Common myeloid progenitor, CD34-positive (primary cell): ENCODE results near the gene TMEM248.
"Not testable (repeated sequence)": the region's sequence is repeated elsewhere in the genome, so short reads cannot be mapped to it uniquely, and the experiment has no call there.

Experiments
- CTCF ChIA-PET: fragments of 350-600 bp; sonication (Branson Sonifier 250); formaldehyde crosslinking; loops from one replicate; lab custom pipeline; 2021; ENCODE audit warnings: antibody characterized with exemption; lab: Charles Lee
- POLR2A ChIA-PET: fragments of 350-600 bp; sonication (Branson Sonifier 250); formaldehyde crosslinking; loops from one replicate; lab custom pipeline; 2021; ENCODE audit warnings: antibody characterized with exemption; lab: Charles Lee
- DNase-seq, 3 donors: peaks; one replicate each; pipeline versions ENCODE4 v3.0.0 to v3.0.0-alpha.2; 2013
- H3K27ac ChIP-seq, 2 experiments: 1 replicate in 1 of 2; 2 replicates in 1 of 2; pipeline ENCODE4 v1.7.0; 2013; ENCODE audit warnings: inconsistent platforms in 2 of 2, low read length in 2 of 2, mild to moderate bottlenecking in 2 of 2, low read depth in 1 of 2, moderate library complexity in 1 of 2; ENCODE audit not compliant: severe bottlenecking in 2 of 2, insufficient read depth in 1 of 2, poor library complexity in 1 of 2
- H3K27me3 ChIP-seq, 5 experiments: replicated peaks in 2 of 5; 1 replicate in 3 of 5; 2 replicates in 2 of 5; pipeline versions ENCODE4 v1.6.1 to v1.7.0; 2013; ENCODE audit warnings: low read length in 4 of 5, mild to moderate bottlenecking in 2 of 5, moderate library complexity in 2 of 5, inconsistent platforms in 1 of 5; ENCODE audit not compliant: insufficient read depth in 5 of 5, control insufficient read depth in 4 of 5
- H3K36me3 ChIP-seq, 4 experiments: 1 replicate in 2 of 4; 2 replicates in 2 of 4; pipeline versions ENCODE4 v1.6.1 to v1.7.0; 2013; ENCODE audit warnings: low read length in 3 of 4, control low read depth in 1 of 4, mild to moderate bottlenecking in 1 of 4; ENCODE audit not compliant: control insufficient read depth in 4 of 4, insufficient read depth in 4 of 4
- H3K4me1 ChIP-seq, 4 experiments: 1 replicate in 3 of 4; 2 replicates in 1 of 4; pipeline versions ENCODE4 v1.6.1 to v1.7.1; 2013; ENCODE audit warnings: low read length in 3 of 4, mild to moderate bottlenecking in 3 of 4, control low read depth in 1 of 4, inconsistent platforms in 1 of 4, moderate library complexity in 1 of 4; ENCODE audit not compliant: control insufficient read depth in 4 of 4, insufficient read depth in 4 of 4; ENCODE audit errors: control extremely low read depth in 1 of 4
- H3K4me3 ChIP-seq, 7 experiments: 1 replicate in 4 of 7; 2 replicates in 3 of 7; pipeline versions ENCODE4 v1.5.1 to v1.7.0; 2013; ENCODE audit warnings: mild to moderate bottlenecking in 7 of 7, low read length in 6 of 7, moderate library complexity in 6 of 7, inconsistent platforms in 2 of 7, low read depth in 2 of 7, control low read depth in 1 of 7; ENCODE audit not compliant: insufficient read depth in 4 of 7, control insufficient read depth in 1 of 7; ENCODE audit errors: extremely low read depth in 1 of 7
- H3K9me3 ChIP-seq, 5 experiments: 1 replicate in 4 of 5; 2 replicates in 1 of 5; pipeline versions ENCODE4 v1.6.1 to v1.7.1; 2013; ENCODE audit warnings: low read length in 4 of 5, mild to moderate bottlenecking in 2 of 5, inconsistent platforms in 1 of 5, low read depth in 1 of 5, moderate library complexity in 1 of 5; ENCODE audit not compliant: control insufficient read depth in 4 of 5, insufficient read depth in 2 of 5; ENCODE audit errors: control extremely low read depth in 1 of 5
- WGBS: methylation state at CpG from one replicate; pipeline ENCODE4 v1.1.5; 2013; ENCODE audit not compliant: insufficient coverage; 5-methylcytosine and 5-hydroxymethylcytosine counted together

TMEM248 gene

DNA sequence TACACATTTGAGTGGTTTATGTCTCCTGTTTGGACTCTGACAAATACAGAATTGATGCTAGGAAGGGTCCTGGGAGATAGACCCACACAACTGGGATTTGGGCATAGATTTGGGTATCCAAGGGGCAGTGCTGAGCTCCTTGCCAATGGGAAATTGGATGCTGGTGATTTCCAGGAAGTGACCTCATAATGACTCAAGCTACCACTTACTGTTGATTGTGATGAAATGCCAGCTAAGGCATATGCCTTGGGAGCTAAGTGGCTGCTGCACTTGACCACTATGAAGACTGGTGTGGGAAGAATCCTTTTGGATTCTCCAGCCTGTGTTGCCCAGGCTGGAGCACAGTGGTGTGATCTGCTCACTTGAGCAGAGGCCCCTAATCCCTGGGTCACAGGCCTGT, 36.5 kb upstream of the TMEM248 start:
- H3K4me3 ChIP-seq, H3K9me3 ChIP-seq, H3K4me1 ChIP-seq, DNase-seq, H3K27ac ChIP-seq, H3K27me3 ChIP-seq, POLR2A ChIA-PET: not testable (repeated sequence)
- peaks cover 0 to 16% (median 0%) of the 10 kb centered on the region in 4 experiments for H3K36me3 ChIP-seq
- CTCF ChIA-PET: interaction anchor here (1.4 kb wide), 1 partner anchor 11 kb away, joined by 3 read pairs; no protein-coding TSS in a partner anchor

GRCh38 chr7:66886152-66886551, 34.9 kb upstream of the TMEM248 start:
- ChIA-PET CTCF (no interaction called here), POLR2A (no interaction called here)
- no peaks in the 10 kb centered on the region for H3K4me1 ChIP-seq
- 93% methylated on average over 4 of the region's 4 CpGs for WGBS
- no peak overlapping the region for H3K4me3 ChIP-seq
- no peak for DNase-seq
- no peaks in the 10 kb centered on the region for H3K27me3 ChIP-seq
- no peak overlapping the region for H3K27ac ChIP-seq
- peaks cover 0 to 16% (median 0%) of the 10 kb centered on the region in 4 experiments for H3K36me3 ChIP-seq
- no peaks in the 10 kb centered on the region for H3K9me3 ChIP-seq

DNA sequence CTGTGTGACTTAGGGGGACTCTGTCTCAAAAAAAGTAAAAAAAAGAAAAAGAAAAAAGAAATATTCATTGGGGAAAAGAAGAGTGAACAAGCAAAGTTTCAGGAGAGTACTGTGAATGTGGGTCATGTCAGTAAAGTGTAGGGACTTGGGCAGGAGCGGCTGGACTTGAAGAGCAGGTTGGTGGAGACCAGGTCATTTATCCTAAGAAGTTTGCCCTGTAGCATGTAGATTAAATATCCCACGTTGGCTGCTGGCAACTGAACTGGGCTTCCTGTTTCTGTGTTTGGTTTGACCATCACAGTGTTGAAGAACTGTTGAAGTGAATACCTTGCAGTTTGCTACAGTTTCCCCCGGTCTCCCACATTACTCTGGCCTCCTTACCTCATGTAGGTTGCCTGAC, 32.8 kb upstream of the TMEM248 start:
- CTCF ChIA-PET, H3K27me3 ChIP-seq, POLR2A ChIA-PET, DNase-seq, H3K9me3 ChIP-seq, H3K27ac ChIP-seq, H3K4me1 ChIP-seq, H3K4me3 ChIP-seq: not testable (repeated sequence)
- 81% methylated on average over 2 of the region's 3 CpGs for WGBS
- H3K36me3 ChIP-seq: peaks cover 0 to 16% (median 0%) of the 10 kb centered on the region in 4 experiments

DNA sequence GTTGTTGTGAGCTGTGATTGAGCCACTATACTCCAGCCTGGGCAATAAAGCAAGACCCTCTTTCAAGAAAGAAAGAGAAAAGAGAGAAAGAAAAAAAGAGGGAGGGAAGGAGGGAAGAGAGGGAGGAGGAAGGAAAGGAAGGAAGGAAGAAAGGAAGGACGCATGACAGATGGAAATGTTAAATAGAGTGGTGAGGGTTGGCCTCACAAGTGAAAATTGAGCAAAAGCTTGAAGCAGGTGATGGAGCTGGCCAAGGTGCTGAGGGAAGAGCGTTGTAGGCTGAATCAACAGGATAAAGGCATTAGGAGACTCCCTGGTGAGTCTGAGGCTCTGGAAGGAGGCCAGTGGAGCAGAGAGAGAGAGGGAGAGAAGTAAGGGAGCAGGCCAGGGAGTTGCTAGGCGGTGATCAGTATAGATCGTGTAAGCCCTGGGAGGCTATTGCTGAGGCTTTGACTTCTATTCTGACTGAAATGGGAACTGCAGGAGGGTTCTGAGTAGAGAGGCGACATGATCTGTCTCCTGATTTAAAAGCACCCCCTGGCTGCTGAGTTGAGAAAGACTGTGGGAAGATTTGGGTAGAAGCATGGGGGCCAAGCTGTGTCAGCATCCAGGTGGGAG, 26.5 kb upstream of the TMEM248 start:
- CTCF ChIA-PET: interaction anchor here (0.6 to 2.8 kb wide), 11 partner anchors 8 to 913 kb away, joined by 3 to 14 read pairs (median 4); no protein-coding TSS in a partner anchor
- 75% methylated on average over 5 of the region's 5 CpGs for WGBS
- peak; percentile 44 to 69 (median 68) for DNase-seq

GRCh38 chr7:66896441-66896840, 24.6 kb upstream of the TMEM248 start:
- WGBS: no CpG with 5 or more reads among the region's 3 CpGs
- no peak overlapping the region for H3K27ac ChIP-seq
- ChIA-PET CTCF (interaction anchor here (1.1 to 2.8 kb wide), 5 partner anchors 8 to 866 kb away, joined by 3 to 14 read pairs (median 6); no protein-coding TSS in a partner anchor), POLR2A (no interaction called here)
- no peak overlapping the region for H3K4me3 ChIP-seq
- no peaks in the 10 kb centered on the region for H3K9me3 ChIP-seq
- peaks cover 0 to 39% (median 6%) of the 10 kb centered on the region in 4 experiments for H3K36me3 ChIP-seq
- H3K27me3 ChIP-seq: no peaks in the 10 kb centered on the region
- H3K4me1 ChIP-seq: no peaks in the 10 kb centered on the region
- DNase-seq: no peak

More for the DNA sequence above, 26.5 kb upstream of the TMEM248 start:
- POLR2A ChIA-PET: no interaction called here
- Histone ChIP-seq H3K4me3 (no peak overlapping the region), H3K4me1 (no peaks in the 10 kb centered on the region), H3K27ac (no peak overlapping the region), H3K9me3 (no peaks in the 10 kb centered on the region), H3K36me3 (peaks cover 0 to 29% (median 6%) of the 10 kb centered on the region in 4 experiments), H3K27me3 (no peaks in the 10 kb centered on the region)

- peaks cover 0 to 59% (median 9%) of the 10 kb centered on the region in 4 experiments for H3K36me3 ChIP-seq
- ChIA-PET CTCF (interaction anchor here (1.1 kb wide), 1 partner anchor 870 kb away, joined by 3 read pairs; no protein-coding TSS in a partner anchor), POLR2A (no interaction called here)
Observed at GRCh38 chr7:66899552-66900280, 21.3 kb upstream of the TMEM248 start.

More at GRCh38 chr7:66899552-66900280, 21.3 kb upstream of the TMEM248 start:
- H3K27ac ChIP-seq: no peak overlapping the region
- no peak overlapping the region for H3K4me3 ChIP-seq
- no peaks in the 10 kb centered on the region for H3K9me3 ChIP-seq
- 98% methylated on average over 6 of the region's 7 CpGs for WGBS
- H3K27me3 ChIP-seq: no peaks in the 10 kb centered on the region
- no peak for DNase-seq
- no peaks in the 10 kb centered on the region for H3K4me1 ChIP-seq
